Trophoblast cell (in vitro differentiated cells and primary cell): ENCODE data around the gene NRG2.

Experiments
- DNase-seq, 2 donors: peaks; one replicate each; pipeline ENCODE4 v3.0.0-alpha.2; 2016
- H2AFZ ChIP-seq: 2 replicates; pipeline ENCODE4 v1.6.1; 2013; ENCODE audit warnings: low read length, moderate library complexity, mild to moderate bottlenecking; ENCODE audit not compliant: insufficient read depth, poor library complexity
- H2AK5ac ChIP-seq: 2 replicates; pipeline ENCODE4 v1.6.1; 2013; ENCODE audit warnings: mild to moderate bottlenecking, low read length
- H2BK120ac ChIP-seq: 2 replicates; pipeline ENCODE4 v1.6.1; 2013; ENCODE audit warnings: low read length, mild to moderate bottlenecking, moderate library complexity; ENCODE audit not compliant: insufficient read depth, poor library complexity
- H2BK12ac ChIP-seq: 2 replicates; pipeline ENCODE4 v1.6.1; 2013; ENCODE audit warnings: mild to moderate bottlenecking, low read length, moderate library complexity
- H2BK5ac ChIP-seq: 2 replicates; pipeline ENCODE4 v1.6.1; 2013; ENCODE audit warnings: low read length, low read depth, moderate library complexity, mild to moderate bottlenecking; ENCODE audit not compliant: poor library complexity
- H3K14ac ChIP-seq: 2 replicates; pipeline ENCODE4 v1.6.1; 2013; ENCODE audit warnings: mild to moderate bottlenecking, low read length
- H3K18ac ChIP-seq: 2 replicates; pipeline ENCODE4 v1.6.1; 2013; ENCODE audit warnings: mild to moderate bottlenecking, low read length
- H3K23ac ChIP-seq: 2 replicates; pipeline ENCODE4 v1.6.1; 2013; ENCODE audit warnings: low read length
- H3K27ac ChIP-seq: 2 replicates; pipeline ENCODE4 v1.5.1; 2013; ENCODE audit warnings: low read depth, mild to moderate bottlenecking, inconsistent platforms, low read length, moderate library complexity
- H3K27me3 ChIP-seq: 2 replicates; pipeline ENCODE4 v1.6.1; 2013; ENCODE audit warnings: inconsistent platforms, mild to moderate bottlenecking, low read length, moderate library complexity; ENCODE audit not compliant: insufficient read depth
- H3K36me3 ChIP-seq, 2 experiments: 1 replicate in 1 of 2; 2 replicates in 1 of 2; pipeline ENCODE4 v1.6.1; 2013; ENCODE audit warnings: low read length in 2 of 2, mild to moderate bottlenecking in 2 of 2, moderate library complexity in 1 of 2; ENCODE audit not compliant: insufficient read depth in 2 of 2, control insufficient read depth in 1 of 2
- H3K4ac ChIP-seq: 2 replicates; pipeline ENCODE4 v1.6.1; 2013; ENCODE audit warnings: low read depth, mild to moderate bottlenecking, low read length, moderate library complexity
- H3K4me1 ChIP-seq, 2 experiments: 1 replicate in 1 of 2; 2 replicates in 1 of 2; pipeline ENCODE4 v1.6.1; 2013; ENCODE audit warnings: low read length in 2 of 2, mild to moderate bottlenecking in 2 of 2, moderate library complexity in 1 of 2; ENCODE audit not compliant: insufficient read depth in 2 of 2, control insufficient read depth in 1 of 2
- H3K4me2 ChIP-seq: 2 replicates; pipeline ENCODE4 v1.6.1; 2013; ENCODE audit warnings: inconsistent platforms, mild to moderate bottlenecking, low read length, moderate library complexity
- H3K4me3 ChIP-seq: 2 replicates; pipeline ENCODE4 v1.5.1; 2013; ENCODE audit warnings: mild to moderate bottlenecking, low read depth, low read length, inconsistent platforms
- H3K79me1 ChIP-seq: one replicate; pipeline ENCODE4 v1.6.1; 2013; ENCODE audit warnings: low read length
- H3K79me2 ChIP-seq: 2 replicates; pipeline ENCODE4 v1.6.1; 2013; ENCODE audit warnings: low read length, mild to moderate bottlenecking; ENCODE audit not compliant: control insufficient read depth, insufficient read depth, poor library complexity
- H3K9ac ChIP-seq: 2 replicates; pipeline ENCODE4 v1.6.1; 2013; ENCODE audit warnings: mild to moderate bottlenecking, low read length
- H3K9me3 ChIP-seq: 2 replicates; pipeline ENCODE4 v1.6.1; 2013; ENCODE audit warnings: low read depth, mild to moderate bottlenecking, control low read depth, inconsistent platforms, low read length; ENCODE audit not compliant: insufficient read depth
- H4K12ac ChIP-seq: 2 replicates; pipeline ENCODE4 v1.6.1; 2013; ENCODE audit warnings: low read depth, mild to moderate bottlenecking, low read length, moderate library complexity
- H4K8ac ChIP-seq: 2 replicates; pipeline ENCODE4 v1.6.1; 2013; ENCODE audit warnings: low read depth, mild to moderate bottlenecking, low read length, moderate library complexity
- H4K91ac ChIP-seq: one replicate; pipeline ENCODE4 v1.6.1; 2013; ENCODE audit warnings: low read depth, mild to moderate bottlenecking, low read length, moderate library complexity
- WGBS: extraction: QIAGEN DNeasy Blood & Tissue Kit; methylation state at CpG from one replicate; pipeline ENCODE4 v1.1.7; 2013; ENCODE audit warnings: missing lambda C conversion rate; ENCODE audit not compliant: insufficient read length, insufficient coverage; ENCODE audit errors: extremely low coverage; 5-methylcytosine and 5-hydroxymethylcytosine counted together

Gene NRG2

DNA sequence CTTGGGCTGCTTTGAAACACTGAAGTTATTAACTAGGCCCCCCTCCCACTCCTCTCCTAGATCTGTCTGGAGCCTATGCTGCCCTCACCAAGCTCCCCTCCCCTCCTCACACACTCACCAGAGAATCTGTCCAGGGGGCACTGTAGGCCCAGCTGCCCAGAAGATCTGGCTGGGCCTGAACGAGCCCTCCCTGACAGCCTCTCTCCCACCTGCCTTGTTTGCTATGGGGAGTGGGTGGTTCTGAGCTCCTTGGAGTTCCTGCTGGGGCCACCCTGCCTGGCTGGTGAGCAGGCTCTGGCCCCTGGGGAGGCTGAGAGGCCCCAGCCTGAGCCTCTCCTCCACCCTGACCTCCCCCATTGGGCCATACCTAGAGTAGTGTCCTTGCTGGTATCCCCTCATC, 172.4 kb downstream of the NRG2 start:
- Histone ChIP-seq H3K36me3 (no peaks in the 10 kb centered on the region), H2AFZ (no peak overlapping the region), H2BK120ac (no peak overlapping the region), H2AK5ac (no peak overlapping the region), H3K79me2 (no peaks in the 10 kb centered on the region), H3K4me2 (no peak overlapping the region), H4K91ac (no peak overlapping the region), H3K4ac (no peak overlapping the region), H3K18ac (no peak overlapping the region), H3K4me1 (no peaks in the 10 kb centered on the region), H3K14ac (no peak overlapping the region), H2BK12ac (no peak overlapping the region), H4K8ac (no peak overlapping the region), H3K27ac (no peak overlapping the region), H2BK5ac (no peak overlapping the region), H3K79me1 (no peaks in the 10 kb centered on the region), H4K12ac (no peak overlapping the region), H3K4me3 (no peak overlapping the region), H3K23ac (no peak overlapping the region), H3K9me3 (peaks cover 7% of the 10 kb centered on the region), H3K9ac (no peak overlapping the region), H3K27me3 (peaks cover 3% of the 10 kb centered on the region)
- WGBS: no CpG with 5 or more reads among the region's 1 CpG
- no peak for DNase-seq

DNA sequence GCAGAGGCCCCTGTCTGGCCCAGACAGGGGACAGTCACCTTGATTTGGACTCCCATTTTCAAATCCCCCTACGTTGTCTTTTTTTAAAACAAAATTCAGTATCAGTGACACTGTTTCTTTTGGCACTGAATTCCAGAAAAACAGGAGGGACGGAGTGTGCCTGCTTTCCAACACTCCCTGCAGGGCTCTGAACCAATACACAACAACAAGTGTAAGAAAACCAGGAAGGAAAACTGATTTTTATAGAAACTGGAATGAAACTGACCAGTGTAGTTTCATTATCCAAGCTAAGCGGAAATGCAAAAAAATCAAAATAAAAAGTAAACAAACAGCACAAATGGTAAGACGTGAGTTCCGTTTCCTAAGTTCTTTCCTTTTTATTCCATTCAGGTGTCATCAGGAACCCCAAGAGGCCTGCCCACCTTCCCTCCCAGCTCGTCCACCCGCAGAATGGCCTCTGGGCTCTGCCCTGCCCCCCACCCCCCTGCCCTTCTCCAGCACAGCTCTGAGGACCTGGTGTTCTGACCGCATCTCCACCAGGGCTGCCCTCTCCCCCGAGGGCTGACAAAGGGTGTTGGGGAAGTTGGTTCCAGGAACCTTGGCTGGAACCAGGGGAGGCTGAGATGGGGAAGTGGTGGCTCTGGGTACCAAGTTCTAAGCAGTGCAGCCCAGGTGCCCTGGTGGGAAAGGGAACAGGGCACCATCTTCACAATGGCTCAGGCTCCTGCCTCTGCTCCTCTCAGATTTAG, 173.9 kb downstream of the NRG2 start:
- H2BK5ac ChIP-seq: no peak overlapping the region
- no CpG with 5 or more reads among the region's 9 CpGs for WGBS

DNA sequence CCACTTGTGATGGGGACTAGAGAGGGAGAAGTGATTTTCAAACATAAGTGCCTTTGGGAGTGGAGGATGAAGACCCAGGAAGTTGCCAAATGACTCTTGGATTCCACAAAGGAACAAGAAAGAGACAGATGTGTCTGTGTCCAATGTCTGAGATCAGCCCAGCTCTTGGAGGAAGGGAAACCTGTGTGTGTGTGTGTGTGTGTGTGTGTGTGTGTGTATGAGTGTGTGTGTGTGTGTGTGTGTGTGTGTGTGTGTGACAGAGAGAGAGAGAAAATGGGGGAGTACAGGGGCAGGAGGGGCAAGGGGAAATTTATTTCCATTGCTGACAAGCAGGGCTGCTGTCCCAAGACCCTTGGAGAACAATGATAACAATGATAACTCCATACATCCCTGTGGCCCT, 175.5 kb downstream of the NRG2 start:
- H3K79me2 ChIP-seq: no peaks in the 10 kb centered on the region
- H2AK5ac ChIP-seq: no peak overlapping the region
- H4K91ac ChIP-seq: no peak overlapping the region
- H3K36me3 ChIP-seq: no peaks in the 10 kb centered on the region
- H3K4ac ChIP-seq: no peak overlapping the region
- H3K79me1 ChIP-seq: no peaks in the 10 kb centered on the region
- H3K4me2 ChIP-seq: no peak overlapping the region
- H3K14ac ChIP-seq: no peak overlapping the region
- no peak overlapping the region for H2BK120ac ChIP-seq
- peaks cover 3% of the 10 kb centered on the region for H3K9me3 ChIP-seq
- H2AFZ ChIP-seq: no peak overlapping the region
- H2BK12ac ChIP-seq: no peak overlapping the region
- H3K27me3 ChIP-seq: peaks cover 3% of the 10 kb centered on the region
- no peak overlapping the region for H3K23ac ChIP-seq
- no peak overlapping the region for H4K12ac ChIP-seq
- no peak overlapping the region for H4K8ac ChIP-seq
- DNase-seq: no peak
- H3K4me1 ChIP-seq: no peaks in the 10 kb centered on the region
- no peak overlapping the region for H2BK5ac ChIP-seq
- no peak overlapping the region for H3K18ac ChIP-seq
- H3K4me3 ChIP-seq: no peak overlapping the region
- no peak overlapping the region for H3K9ac ChIP-seq
- H3K27ac ChIP-seq: no peak overlapping the region

More for the DNA sequence above, 173.9 kb downstream of the NRG2 start:
- H3K14ac ChIP-seq: no peak overlapping the region
- no peaks in the 10 kb centered on the region for H3K36me3 ChIP-seq
- no peak overlapping the region for H3K27ac ChIP-seq
- H3K23ac ChIP-seq: no peak overlapping the region
- H2AK5ac ChIP-seq: no peak overlapping the region
- H3K79me2 ChIP-seq: no peaks in the 10 kb centered on the region
- peaks cover 7% of the 10 kb centered on the region for H3K9me3 ChIP-seq
- no peak overlapping the region for H4K91ac ChIP-seq
- H3K9ac ChIP-seq: no peak overlapping the region
- H3K27me3 ChIP-seq: peaks cover 3% of the 10 kb centered on the region
- no peak overlapping the region for H3K4ac ChIP-seq
- no peaks in the 10 kb centered on the region for H3K4me1 ChIP-seq
- no peak overlapping the region for H2AFZ ChIP-seq
- no peak overlapping the region for H3K4me2 ChIP-seq
- no peaks in the 10 kb centered on the region for H3K79me1 ChIP-seq
- no peak overlapping the region for H4K8ac ChIP-seq
- DNase-seq: no peak
- no peak overlapping the region for H4K12ac ChIP-seq
- H2BK12ac ChIP-seq: no peak overlapping the region
- H3K18ac ChIP-seq: no peak overlapping the region
- H2BK120ac ChIP-seq: no peak overlapping the region
- H3K4me3 ChIP-seq: no peak overlapping the region

DNA sequence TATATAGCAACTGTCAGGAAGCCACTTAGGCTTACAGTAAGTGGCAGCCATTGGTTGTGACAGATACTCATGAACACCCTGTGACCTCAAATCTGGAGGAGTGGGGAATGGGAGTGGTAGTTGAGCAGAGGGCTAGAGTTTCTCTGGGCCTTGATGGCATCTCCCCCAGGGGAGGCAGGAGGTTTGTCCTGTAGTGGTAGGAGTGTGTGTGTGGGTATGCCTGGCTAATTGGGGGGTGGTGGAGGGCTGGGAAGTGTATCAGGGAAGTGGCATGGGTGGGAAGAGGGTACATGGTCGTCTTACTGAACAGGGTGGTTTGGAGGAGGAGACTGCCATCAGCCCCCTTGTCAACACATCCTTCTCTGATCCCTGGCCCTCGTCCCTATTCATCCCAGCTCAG, 176.0 kb downstream of the NRG2 start:
- no peak overlapping the region for H3K4ac ChIP-seq
- no peak overlapping the region for H2AK5ac ChIP-seq
- H4K8ac ChIP-seq: no peak overlapping the region
- H3K4me2 ChIP-seq: no peak overlapping the region
- H3K18ac ChIP-seq: no peak overlapping the region
- no peaks in the 10 kb centered on the region for H3K79me2 ChIP-seq
- H3K4me3 ChIP-seq: no peak overlapping the region
- H3K14ac ChIP-seq: no peak overlapping the region
- H3K9ac ChIP-seq: no peak overlapping the region
- no peak overlapping the region for H4K91ac ChIP-seq
- H3K36me3 ChIP-seq: no peaks in the 10 kb centered on the region
- H3K79me1 ChIP-seq: no peaks in the 10 kb centered on the region
- H2BK12ac ChIP-seq: no peak overlapping the region
- H4K12ac ChIP-seq: no peak overlapping the region
- WGBS: no CpG with 5 or more reads among the region's 2 CpGs
- H3K27me3 ChIP-seq: peaks cover 3% of the 10 kb centered on the region
- H3K27ac ChIP-seq: no peak overlapping the region
- H2BK5ac ChIP-seq: no peak overlapping the region
- no peak overlapping the region for H3K23ac ChIP-seq
- H2BK120ac ChIP-seq: no peak overlapping the region
- no peak overlapping the region for H2AFZ ChIP-seq
- DNase-seq: no peak
- H3K4me1 ChIP-seq: no peaks in the 10 kb centered on the region
- H3K9me3 ChIP-seq: peaks cover under 1% of the 10 kb centered on the region
